GM19328 (cell line): ENCODE measurements around the gene CIITA.
"Not testable (repeated sequence)": the region's sequence is repeated elsewhere in the genome, so short reads cannot be mapped to it uniquely, and the experiment has no call there.

Experiments
- ATAC-seq: cut with Tn5 transposase; IDR thresholded peaks from one replicate; pipeline ENCODE4 v1.9.1; 2021; ENCODE audit warnings: mild to moderate bottlenecking, moderate library complexity; ENCODE audit not compliant: unreplicated experiment

CIITA gene

DNA sequence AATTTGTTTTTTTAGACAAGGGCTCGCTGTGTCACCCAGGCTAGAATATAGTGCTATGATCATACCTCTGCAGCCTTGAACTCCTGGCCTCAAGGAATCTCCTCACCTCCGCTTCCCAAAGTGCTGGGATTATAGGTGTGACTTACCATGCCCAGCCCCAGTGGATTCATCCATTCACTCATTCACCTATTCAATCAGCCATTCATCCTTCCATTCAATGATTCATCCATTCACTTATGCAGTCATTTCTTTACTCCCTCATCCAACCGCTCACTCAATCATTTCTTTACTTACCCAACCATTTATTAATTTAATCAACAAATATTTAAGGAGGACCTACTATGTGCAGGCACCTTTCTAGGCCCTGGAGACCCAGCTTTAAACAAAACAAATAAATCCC, 39.5 kb downstream of the CIITA start:
- no peak for ATAC-seq

DNA sequence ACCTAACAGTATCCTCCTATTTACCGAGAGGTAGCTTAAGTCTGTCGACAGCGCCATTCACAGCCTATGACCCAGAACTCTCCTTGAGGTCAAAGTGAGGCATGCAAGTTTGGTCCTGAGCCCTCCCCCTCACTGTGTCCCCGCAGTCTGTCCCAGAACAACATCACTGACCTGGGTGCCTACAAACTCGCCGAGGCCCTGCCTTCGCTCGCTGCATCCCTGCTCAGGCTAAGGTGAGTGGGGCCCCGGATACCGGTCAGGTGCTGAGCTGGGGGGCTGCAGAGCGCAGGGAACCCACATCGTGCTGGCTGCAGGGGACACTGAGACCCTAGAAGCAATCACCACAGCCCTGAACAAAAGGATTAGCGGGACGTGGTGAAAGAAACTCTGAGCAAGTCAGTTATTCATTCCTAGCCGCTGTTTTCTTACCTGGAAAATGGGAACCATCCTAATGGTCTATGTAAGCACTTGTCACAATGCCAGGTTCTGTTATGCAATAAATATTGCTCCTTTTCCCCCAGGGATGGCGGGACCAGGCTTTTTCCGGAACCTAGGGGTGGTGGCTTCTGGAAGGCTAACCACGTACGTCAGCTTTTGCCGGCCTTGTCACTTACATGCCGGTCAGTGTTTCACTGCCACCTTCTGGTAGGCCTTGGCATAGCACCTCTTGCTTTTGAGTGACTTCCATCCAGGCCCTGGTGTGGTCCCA, 41.4 kb downstream of the CIITA start:
- ATAC-seq: no peak

GRCh38 chr16:10919003-10919351, 42.0 kb downstream of the CIITA start:
- ATAC-seq: no peak

GRCh38 chr16:10920726-10921427, 43.9 kb downstream of the CIITA start:
- ATAC-seq: no peak

DNA sequence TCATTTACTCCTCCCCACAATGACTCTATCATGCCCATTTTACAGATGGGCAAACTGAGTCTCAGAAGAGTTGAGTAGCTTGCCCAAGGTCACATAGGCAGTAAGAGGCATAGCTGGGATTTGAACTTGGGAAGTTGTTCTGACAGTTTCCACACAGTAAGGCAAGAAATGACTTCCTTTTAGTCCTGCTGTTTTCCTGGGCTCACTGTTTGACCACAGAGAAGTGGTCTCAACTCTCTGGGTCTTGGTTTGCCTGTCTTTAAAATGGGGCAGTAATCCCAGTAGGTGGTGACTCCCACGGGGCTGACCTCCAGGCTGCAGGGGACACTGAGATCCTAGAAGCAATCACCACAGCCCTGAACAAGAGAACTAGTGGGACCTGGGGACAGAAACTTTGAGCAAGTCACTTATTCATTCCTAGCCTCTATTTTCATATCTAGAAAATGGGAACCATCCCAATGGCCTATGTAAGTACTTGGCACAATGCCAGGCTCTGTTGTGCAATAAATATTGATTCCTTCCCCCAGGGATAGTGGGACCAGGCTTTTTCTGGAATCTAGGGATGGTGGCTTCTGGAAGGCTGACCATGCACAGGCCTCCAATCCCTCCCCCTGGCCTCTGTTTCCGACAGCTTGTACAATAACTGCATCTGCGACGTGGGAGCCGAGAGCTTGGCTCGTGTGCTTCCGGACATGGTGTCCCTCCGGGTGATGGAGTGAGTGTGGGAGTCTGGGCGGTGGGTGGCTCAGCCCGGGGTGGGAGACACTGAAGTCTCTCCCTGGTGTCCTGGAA, 44.7 kb downstream of the CIITA start:
- ATAC-seq: no peak

GRCh38 chr16:10922328-10923145, 45.5 kb downstream of the CIITA start:
- ATAC-seq: no peak

DNA sequence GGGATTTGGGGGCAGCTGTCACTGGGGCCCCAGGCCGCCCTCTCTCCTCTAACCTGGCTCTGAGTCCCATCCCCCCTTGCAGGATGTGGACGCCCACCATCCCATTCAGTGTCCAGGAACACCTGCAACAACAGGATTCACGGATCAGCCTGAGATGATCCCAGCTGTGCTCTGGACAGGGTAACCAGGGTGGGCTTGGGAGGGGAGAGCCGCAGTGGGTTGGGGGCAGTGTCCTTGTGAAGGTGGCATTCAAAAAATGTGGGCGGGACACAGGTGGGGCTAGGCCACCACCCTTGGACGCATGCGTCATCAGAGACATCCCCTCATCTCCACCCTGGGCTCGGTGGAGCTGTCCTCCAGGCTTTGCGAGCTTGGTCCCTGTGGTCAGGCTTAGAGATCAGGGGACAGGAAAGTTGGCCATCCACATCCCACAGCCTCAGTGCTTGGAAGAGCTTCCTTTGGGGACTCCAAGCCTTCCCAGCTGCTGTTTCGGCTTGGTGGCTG, 46.2 kb downstream of the CIITA start:
- ATAC-seq: no peak

DNA sequence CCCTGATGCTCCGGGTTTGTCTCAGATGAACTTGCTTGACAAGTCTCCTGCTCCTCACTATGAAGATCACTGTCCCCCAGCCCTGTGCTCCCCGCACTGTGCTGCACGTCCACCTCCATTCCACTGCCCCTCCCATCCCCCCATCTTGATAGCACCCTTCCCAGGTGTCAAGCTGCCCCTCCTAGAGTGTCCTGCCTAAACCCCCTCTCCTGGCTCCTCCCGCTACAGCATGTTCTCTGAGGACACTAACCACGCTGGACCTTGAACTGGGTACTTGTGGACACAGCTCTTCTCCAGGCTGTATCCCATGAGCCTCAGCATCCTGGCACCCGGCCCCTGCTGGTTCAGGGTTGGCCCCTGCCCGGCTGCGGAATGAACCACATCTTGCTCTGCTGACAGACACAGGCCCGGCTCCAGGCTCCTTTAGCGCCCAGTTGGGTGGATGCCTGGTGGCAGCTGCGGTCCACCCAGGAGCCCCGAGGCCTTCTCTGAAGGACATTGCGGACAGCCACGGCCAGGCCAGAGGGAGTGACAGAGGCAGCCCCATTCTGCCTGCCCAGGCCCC, 46.7 kb downstream of the CIITA start:
- ATAC-seq: no peak

DNA sequence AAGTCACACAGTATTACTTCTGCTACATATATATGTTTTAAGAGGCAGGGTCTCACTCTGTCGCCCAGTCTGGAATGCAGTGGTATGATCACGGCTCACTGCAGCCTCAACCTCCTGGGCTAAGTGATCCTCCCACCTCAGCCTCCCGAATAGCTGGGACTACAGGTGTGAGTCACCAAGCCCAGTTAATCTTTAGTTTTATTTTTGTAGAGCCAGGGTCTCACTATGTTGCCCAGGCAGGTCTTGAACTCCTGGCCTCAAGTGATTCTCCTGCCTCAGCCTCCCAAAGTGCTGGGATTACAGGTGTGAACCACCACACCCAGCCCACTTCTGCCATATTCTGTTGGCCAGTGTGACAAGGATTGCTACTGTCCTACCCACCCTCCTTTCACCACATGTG, 48.3 kb downstream of the CIITA start:
- ATAC-seq: not testable (repeated sequence)

DNA sequence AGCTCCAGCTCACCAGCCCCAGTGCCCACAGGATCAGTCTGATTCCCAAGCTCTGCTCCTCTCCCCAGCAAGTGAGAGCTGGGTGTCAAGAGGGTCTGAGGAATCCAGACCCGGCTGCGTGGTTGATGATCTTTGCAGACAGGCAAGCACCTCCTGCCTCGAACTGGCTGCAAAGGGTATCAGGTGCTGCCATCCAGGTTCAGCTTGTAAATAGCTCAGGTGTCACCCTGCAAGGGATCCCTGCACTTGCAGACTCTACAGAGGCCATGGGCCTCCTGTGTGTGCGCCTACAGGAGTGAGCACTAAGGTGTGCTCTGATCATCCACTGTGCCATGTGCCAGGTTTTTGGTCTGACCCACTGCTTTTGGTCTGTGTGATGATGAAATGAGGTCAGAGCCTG, 49.1 kb downstream of the CIITA start:
- ATAC-seq: no peak

DNA sequence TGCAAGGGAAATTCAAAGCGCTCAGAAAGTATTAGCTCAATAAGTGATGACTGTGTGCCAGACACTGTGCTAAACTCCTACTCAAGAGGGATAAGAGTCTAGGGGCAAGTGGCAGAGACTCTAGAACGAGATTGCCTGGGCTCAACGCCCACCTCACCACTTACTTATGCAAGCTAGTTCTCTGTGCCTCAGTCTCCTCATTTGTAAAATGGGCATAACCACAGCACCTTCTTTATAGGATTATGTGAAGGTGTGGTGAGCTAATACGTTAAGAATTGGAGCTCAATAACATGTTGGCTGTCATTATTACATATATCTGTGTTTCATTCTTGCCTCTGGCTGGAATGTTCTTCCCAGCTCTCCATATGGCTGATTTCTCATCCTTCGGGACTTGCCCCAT, 49.9 kb downstream of the CIITA start:
- no peak for ATAC-seq

DNA sequence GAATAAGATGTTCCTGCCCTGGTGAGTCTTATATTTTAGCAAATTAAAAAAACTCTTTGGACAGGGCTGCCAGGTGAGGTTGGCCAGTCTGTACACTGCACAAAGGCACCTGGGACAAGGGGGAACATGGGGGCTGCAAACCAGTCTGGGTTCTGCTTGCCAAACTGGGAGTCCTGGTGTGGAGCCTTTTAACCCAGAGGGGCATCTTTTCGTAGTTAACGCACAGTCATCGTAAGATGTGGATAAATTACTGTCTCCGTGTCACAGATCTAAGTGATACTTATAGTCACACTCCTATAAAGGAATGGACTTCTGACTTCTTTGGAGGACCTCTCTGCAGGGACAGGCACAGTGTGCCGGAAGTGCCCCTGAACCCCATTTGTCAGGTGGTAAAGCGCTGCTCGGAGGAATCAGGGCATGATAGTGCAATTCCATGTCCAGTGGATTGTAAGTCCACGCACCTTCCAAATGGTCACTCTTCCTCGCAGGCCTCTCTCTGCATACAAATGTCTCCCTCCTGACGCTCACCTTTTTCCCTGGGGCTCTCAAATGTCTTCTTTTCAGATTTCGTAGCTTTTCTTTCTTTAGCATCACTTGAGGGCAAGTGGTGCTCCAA, 50.6 kb downstream of the CIITA start:
- no peak for ATAC-seq

GRCh38 chr16:10929097-10929496, 52.1 kb downstream of the CIITA start:
- not testable (repeated sequence) for ATAC-seq

DNA sequence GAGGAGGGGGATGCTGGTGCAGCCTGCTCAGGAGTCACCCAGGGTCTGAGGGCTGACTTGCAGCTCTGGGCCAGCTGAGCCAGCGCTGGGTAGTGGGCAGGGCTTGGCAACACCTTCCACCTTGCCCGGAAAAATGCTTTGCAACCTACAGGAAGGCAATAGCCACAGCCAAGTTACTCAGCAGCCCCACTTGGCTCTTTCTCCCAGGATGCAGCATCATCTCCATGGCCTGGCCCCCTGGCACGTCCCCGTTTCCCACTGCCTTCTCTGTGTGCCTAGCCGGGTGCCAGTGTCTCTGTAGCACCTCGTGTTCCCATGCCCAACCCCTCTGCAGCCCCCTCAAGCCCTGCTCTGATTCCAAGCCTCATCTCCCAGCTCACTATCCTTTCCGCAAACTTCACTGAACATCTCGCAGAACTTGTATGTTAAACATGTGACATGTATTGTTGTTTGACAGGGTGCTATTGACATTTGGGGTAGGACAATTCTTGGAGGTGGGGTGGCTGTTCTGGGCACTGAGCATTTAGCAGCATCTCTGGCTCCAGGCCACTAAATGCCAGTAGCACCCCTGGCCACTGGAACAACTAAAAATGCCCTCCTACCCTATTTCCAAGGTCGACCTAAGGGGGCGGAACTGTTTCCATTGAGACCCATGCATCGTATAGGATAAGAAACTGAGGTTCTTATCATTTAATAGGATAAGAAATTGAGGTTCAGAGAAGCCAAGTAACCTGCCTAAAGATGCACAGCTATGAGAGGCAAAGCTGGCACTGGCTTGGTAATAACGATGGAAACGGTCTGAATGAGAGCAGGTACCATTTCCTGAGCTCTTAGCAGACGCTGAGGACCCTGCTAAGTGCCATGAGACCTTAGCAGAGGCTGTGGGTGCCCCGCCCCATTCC, 53.1 kb downstream of the CIITA start:
- no peak for ATAC-seq

GRCh38 chr16:10930755-10931093, 53.7 kb downstream of the CIITA start:
- no peak for ATAC-seq

DNA sequence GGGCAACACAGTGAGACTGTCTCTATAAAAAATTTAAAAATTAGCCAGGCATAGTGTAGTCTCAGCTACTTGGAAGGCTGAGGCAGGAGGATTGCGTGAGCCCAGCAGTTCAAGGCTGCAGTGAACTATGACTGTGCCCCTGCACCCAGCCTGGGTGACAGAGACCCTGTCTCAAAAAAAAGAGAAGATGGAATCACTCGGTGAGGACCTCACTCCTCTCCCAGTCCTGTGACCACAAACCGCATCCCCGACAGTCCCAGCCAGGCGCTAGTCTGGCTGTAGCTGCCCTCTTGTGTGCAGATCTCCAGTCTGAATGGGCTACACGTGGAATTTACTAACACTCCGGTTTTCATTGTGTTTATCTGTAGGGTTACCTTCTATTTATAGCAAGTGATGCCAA, 54.1 kb downstream of the CIITA start:
- ATAC-seq: no peak

DNA sequence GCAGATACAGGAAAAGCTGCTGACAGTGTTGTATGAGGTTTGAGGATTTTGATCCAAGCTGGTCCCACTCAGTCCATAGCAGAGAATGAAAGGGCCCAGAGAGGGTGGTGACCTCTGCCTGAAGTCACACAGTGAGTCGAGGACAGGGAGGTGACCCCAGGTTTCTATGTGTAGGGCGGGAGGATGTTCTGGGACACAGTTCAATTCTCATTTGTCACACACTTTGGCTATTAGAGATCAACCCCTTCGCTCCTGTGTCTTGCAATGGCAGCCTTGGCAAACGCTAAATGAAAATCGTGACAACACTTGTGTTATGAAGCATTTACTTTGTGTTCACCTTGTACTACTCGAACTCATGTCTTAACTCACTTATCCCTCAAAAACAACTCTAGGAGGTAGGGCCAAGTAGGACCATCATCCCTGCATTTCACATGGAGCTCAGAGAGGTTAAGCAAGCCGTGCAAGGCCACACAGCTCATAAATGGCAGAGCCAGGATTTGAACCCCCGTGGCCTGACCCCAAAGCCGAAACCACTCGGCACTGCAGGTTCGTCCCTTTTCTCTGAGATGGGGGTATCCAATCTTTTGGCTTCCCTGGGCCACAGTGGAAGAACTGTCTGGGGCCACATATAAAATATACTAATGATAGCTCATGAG, 55.1 kb downstream of the CIITA start:
- ATAC-seq: no peak

GRCh38 chr16:10932959-10933710, 56.1 kb downstream of the CIITA start:
- no peak for ATAC-seq
